DND-41 (cell line): Measurements from ENCODE around the gene ZXDC.
A peak's percentile ranks its signal among the peaks of the same experiment; 100 is the strongest.

ENCODE experiments used
- ATAC-seq: fragments of 200-7000 bp; cut with Tn5 transposase; 3 replicates; pipeline ENCODE4 v1.9.1; 2021; ENCODE audit warnings: low read depth; ENCODE audit not compliant: insufficient read depth
- DNase-seq: peaks from one replicate; pipeline ENCODE4 v3.0.0-alpha.2; 2020
- H2AFZ ChIP-seq: 2 replicates; pipeline ENCODE4 v1.6.0; 2012; ENCODE audit warnings: low read depth, low read length
- H3K27ac ChIP-seq: 2 replicates; pipeline ENCODE4 v1.5.1; 2012; ENCODE audit warnings: low read length, inconsistent platforms
- H3K27me3 ChIP-seq: fragments of 200-600 bp; sonication (generic); 2 replicates; pipeline ENCODE4 v1.6.0; 2012; ENCODE audit warnings: low read length, mild to moderate bottlenecking, inconsistent platforms; ENCODE audit not compliant: insufficient read depth, poor library complexity
- H3K36me3 ChIP-seq: 2 replicates; pipeline ENCODE4 v1.5.1; 2012; ENCODE audit warnings: low read length, inconsistent platforms; ENCODE audit not compliant: insufficient read depth
- H3K4me1 ChIP-seq: 2 replicates; pipeline ENCODE4 v1.5.1; 2012; ENCODE audit warnings: mild to moderate bottlenecking, low read length; ENCODE audit not compliant: insufficient read depth
- H3K4me2 ChIP-seq: 2 replicates; pipeline ENCODE4 v1.6.0; 2012; ENCODE audit warnings: mild to moderate bottlenecking, moderate library complexity, low read length, inconsistent platforms; ENCODE audit not compliant: insufficient read depth
- H3K4me3 ChIP-seq, 2 experiments: fragments of 200-600 bp in 1 of 2; shearing (Covaris generic) in 1 of 2; 2 replicates each; pipeline ENCODE4 v1.5.1; 2012 to 2016; ENCODE audit warnings: inconsistent platforms in 2 of 2, low read length in 2 of 2, mild to moderate bottlenecking in 2 of 2, low read depth in 1 of 2, moderate library complexity in 1 of 2
- H3K79me2 ChIP-seq: 2 replicates; pipeline ENCODE4 v1.6.0; 2012; ENCODE audit warnings: low read length, inconsistent platforms; ENCODE audit not compliant: insufficient read depth
- H3K9ac ChIP-seq: 2 replicates; pipeline ENCODE4 v1.6.0; 2012; ENCODE audit warnings: low read depth, mild to moderate bottlenecking, inconsistent platforms, low read length, moderate library complexity
- H3K9me3 ChIP-seq: 2 replicates; pipeline ENCODE4 v1.5.1; 2012; ENCODE audit warnings: low read length, moderate library complexity, mild to moderate bottlenecking, inconsistent platforms; ENCODE audit not compliant: insufficient read depth, severe bottlenecking
- H4K20me1 ChIP-seq: 2 replicates; pipeline ENCODE4 v1.6.0; 2012; ENCODE audit warnings: low read length; ENCODE audit not compliant: insufficient read depth
- CTCF ChIP-seq: IDR thresholded peaks from 2 replicates; pipeline ENCODE4 v1.5.1; 2012; ENCODE audit warnings: borderline replicate concordance, low read length, moderate library complexity, mild to moderate bottlenecking; ENCODE audit not compliant: poor library complexity, severe bottlenecking; ENCODE audit errors: extremely low read depth
- EZH2 ChIP-seq: IDR thresholded peaks from 3 replicates; pipeline ENCODE4 v1.6.1; 2012; ENCODE audit warnings: borderline replicate concordance, low read depth, mild to moderate bottlenecking, moderate library complexity, low read length, inconsistent platforms; ENCODE audit not compliant: severe bottlenecking

The ZXDC gene

GRCh38 chr3:126498461-126498860 lies 22.8 kb upstream of the ZXDC start:
- Histone ChIP-seq H3K4me3 (no peak overlapping the region), H3K27ac (peak overlapping the region; percentile 50), H3K9ac (no peak overlapping the region), H4K20me1 (0 out of 2 replicates have a peak, but pooled peaks cover 4% of the 10 kb centered on the region), H3K79me2 (no peaks in the 10 kb centered on the region), H3K36me3 (no peaks in the 10 kb centered on the region), H3K4me1 (peaks cover 58% of the 10 kb centered on the region), H2AFZ (no peak overlapping the region), H3K9me3 (no peaks in the 10 kb centered on the region), H3K27me3 (peaks cover 3% of the 10 kb centered on the region), H3K4me2 (no peak overlapping the region)
- ATAC-seq (no peak), DNase-seq (no peak)
- TF ChIP-seq EZH2 (no peak), CTCF (no peak)

- Histone ChIP-seq H3K4me3 (no peak overlapping the region), H3K27me3 (peaks cover 3% of the 10 kb centered on the region), H3K27ac (peak overlapping the region; percentile 62; the same call in 1 of the 2 replicates), H3K4me2 (no peak overlapping the region), H3K9me3 (no peaks in the 10 kb centered on the region), H3K36me3 (no peaks in the 10 kb centered on the region), H3K9ac (no peak overlapping the region), H3K79me2 (no peaks in the 10 kb centered on the region), H3K4me1 (peaks cover 63% of the 10 kb centered on the region), H4K20me1 (0 out of 2 replicates have a peak, but pooled peaks cover 4% of the 10 kb centered on the region), H2AFZ (no peak overlapping the region)
- no peak for ATAC-seq
- DNase-seq = no peak
- no peak for TF ChIP-seq CTCF
Observed at GRCh38 chr3:126497956-126498355, 22.3 kb upstream of the ZXDC start.

- Histone ChIP-seq H3K4me1 (peaks cover 71% of the 10 kb centered on the region), H3K36me3 (no peaks in the 10 kb centered on the region), H3K4me3 (no peak overlapping the region), H4K20me1 (0 out of 2 replicates have a peak, but pooled peaks cover 4% of the 10 kb centered on the region), H2AFZ (no peak overlapping the region), H3K4me2 (no peak overlapping the region), H3K9ac (no peak overlapping the region; the same call in 1 of the 2 replicates), H3K27ac (peak overlapping the region; percentile 62), H3K9me3 (no peaks in the 10 kb centered on the region), H3K79me2 (no peaks in the 10 kb centered on the region), H3K27me3 (peaks cover 3% of the 10 kb centered on the region)
- TF ChIP-seq CTCF (no peak), EZH2 (no peak)
- peak; percentile 35 for DNase-seq
- peak; percentile 18; the same call in 1 of the 3 replicates for ATAC-seq
Observed at GRCh38 chr3:126496894-126497850, 21.5 kb upstream of the ZXDC start.
